PFSK-1 (cell line): ENCODE data around the gene FDXACB1.

ENCODE experiments used
- POLR2AphosphoS5 ChIP-seq: IDR thresholded peaks from 2 replicates; pipeline ENCODE4 v1.6.1; 2012; ENCODE audit warnings: low read depth, mild to moderate bottlenecking, control low read depth, low read length, moderate library complexity
- SIN3A ChIP-seq: IDR thresholded peaks from 2 replicates; pipeline ENCODE4 v1.6.1; 2012; ENCODE audit warnings: mild to moderate bottlenecking, low read length, moderate library complexity, borderline replicate concordance; ENCODE audit not compliant: insufficient read depth
- TAF1 ChIP-seq: IDR thresholded peaks from 2 replicates; pipeline ENCODE4 v1.6.1; 2012; ENCODE audit warnings: low read length, control low read depth, borderline replicate concordance; ENCODE audit not compliant: insufficient read depth
- TF ChIP-seq, protein P1 (sequence below), 2 experiments: IDR thresholded peaks; 2 replicates each; pipeline versions ENCODE4 v1.6.1 to v1.8.0; 2011 to 2012; ENCODE audit warnings: low read depth in 2 of 2, low read length in 2 of 2, control low read depth in 1 of 2, inconsistent platforms in 1 of 2, mild to moderate bottlenecking in 1 of 2, moderate library complexity in 1 of 2; ENCODE audit not compliant: insufficient read depth in 1 of 2

- TF ChIP-seq, protein P1, sequence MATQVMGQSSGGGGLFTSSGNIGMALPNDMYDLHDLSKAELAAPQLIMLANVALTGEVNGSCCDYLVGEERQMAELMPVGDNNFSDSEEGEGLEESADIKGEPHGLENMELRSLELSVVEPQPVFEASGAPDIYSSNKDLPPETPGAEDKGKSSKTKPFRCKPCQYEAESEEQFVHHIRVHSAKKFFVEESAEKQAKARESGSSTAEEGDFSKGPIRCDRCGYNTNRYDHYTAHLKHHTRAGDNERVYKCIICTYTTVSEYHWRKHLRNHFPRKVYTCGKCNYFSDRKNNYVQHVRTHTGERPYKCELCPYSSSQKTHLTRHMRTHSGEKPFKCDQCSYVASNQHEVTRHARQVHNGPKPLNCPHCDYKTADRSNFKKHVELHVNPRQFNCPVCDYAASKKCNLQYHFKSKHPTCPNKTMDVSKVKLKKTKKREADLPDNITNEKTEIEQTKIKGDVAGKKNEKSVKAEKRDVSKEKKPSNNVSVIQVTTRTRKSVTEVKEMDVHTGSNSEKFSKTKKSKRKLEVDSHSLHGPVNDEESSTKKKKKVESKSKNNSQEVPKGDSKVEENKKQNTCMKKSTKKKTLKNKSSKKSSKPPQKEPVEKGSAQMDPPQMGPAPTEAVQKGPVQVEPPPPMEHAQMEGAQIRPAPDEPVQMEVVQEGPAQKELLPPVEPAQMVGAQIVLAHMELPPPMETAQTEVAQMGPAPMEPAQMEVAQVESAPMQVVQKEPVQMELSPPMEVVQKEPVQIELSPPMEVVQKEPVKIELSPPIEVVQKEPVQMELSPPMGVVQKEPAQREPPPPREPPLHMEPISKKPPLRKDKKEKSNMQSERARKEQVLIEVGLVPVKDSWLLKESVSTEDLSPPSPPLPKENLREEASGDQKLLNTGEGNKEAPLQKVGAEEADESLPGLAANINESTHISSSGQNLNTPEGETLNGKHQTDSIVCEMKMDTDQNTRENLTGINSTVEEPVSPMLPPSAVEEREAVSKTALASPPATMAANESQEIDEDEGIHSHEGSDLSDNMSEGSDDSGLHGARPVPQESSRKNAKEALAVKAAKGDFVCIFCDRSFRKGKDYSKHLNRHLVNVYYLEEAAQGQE (IDR thresholded peaks at IDR 0.05; ENCODE audit: insufficient read depth in 1 of 2, low read depth in 2 of 2, low read length in 2 of 2) = no peak
- TF ChIP-seq POLR2AphosphoS5 (no peak), TAF1 (no peak), SIN3A (no peak)
These were observed 47.0 kb upstream of the FDXACB1 start for GRCh38 chr11:111925953-111926352.
